C4-2B (cell line): Measurements from ENCODE around the gene STK16.

Experiments
- ZFX ChIP-seq: fragments of 450-650 bp; IDR thresholded peaks from 2 replicates; pipeline ENCODE4 v1.6.1; 2017
- TF ChIP-seq, protein P1 (sequence below): fragments of 450-650 bp; conservative IDR thresholded peaks from 2 replicates; pipeline ENCODE4 v1.5.1; 2017; ENCODE audit warnings: mild to moderate bottlenecking

DNA sequence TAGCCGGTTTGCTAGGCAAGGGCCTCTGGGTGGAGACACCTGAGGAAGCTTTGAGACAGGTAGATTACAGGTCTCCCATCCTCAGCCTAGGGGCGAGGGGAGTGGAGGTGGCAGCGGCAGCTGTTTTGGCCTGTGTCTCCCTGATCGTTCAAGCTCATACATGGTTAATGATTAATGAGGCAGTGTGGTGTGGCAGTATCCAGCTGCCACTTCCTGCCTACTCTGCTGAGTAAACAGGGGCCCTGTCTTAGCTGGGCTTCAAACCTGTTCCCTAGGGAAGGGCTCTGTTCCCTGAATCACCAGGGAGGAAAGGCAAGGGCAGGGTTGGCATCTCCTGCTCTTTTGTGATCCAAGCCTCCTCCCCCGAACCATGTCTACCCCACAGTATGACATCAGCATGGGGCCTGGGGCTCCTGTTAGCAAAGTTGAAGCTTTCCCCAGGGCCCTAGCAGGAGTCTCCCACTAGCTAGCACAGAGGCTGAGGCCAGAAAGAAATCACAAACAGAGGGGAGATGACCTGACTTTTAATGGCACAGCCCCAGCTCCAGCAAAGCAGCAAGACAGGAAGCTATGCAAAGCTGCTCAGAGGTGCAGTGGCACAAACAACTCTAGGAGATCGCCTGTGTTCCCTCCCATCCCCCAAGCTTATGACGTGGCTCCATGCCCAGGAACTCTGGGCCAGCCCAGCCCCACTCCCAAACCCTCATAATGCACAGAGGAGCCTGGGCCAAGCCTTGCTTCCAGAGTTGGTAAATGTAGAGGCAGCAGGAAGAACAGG, 4.1 kb downstream of the STK16 start:
- TF ChIP-seq, protein P1, sequence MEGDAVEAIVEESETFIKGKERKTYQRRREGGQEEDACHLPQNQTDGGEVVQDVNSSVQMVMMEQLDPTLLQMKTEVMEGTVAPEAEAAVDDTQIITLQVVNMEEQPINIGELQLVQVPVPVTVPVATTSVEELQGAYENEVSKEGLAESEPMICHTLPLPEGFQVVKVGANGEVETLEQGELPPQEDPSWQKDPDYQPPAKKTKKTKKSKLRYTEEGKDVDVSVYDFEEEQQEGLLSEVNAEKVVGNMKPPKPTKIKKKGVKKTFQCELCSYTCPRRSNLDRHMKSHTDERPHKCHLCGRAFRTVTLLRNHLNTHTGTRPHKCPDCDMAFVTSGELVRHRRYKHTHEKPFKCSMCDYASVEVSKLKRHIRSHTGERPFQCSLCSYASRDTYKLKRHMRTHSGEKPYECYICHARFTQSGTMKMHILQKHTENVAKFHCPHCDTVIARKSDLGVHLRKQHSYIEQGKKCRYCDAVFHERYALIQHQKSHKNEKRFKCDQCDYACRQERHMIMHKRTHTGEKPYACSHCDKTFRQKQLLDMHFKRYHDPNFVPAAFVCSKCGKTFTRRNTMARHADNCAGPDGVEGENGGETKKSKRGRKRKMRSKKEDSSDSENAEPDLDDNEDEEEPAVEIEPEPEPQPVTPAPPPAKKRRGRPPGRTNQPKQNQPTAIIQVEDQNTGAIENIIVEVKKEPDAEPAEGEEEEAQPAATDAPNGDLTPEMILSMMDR = no peak
- no peak for TF ChIP-seq ZFX
